IMR-90 (cell line): ENCODE measurements around the gene NDEL1. TPM values are rescaled to one million over a fixed set of nuclear protein-coding genes. Genes with fewer than 3 reads are reported as not detected.

Source experiments
- ATAC-seq: fragments of 200-7000 bp; cut with Tn5 transposase; 2 replicates; pipeline ENCODE4 v1.9.1; 2020; ENCODE audit warnings: low read depth, mild to moderate bottlenecking, moderate library complexity
- BruUV-seq: library from RNA; stranded (reverse); fragments of 400-500 nt; replicated peaks from 2 replicates; lab custom pipeline; 2021; lab: Mats Ljungman, UMichigan
- CTCF ChIA-PET: fragments of 300-600 bp; formaldehyde crosslinking; extraction: SDS; loops from one replicate; lab custom pipeline; 2021; ENCODE audit warnings: antibody characterized with exemption; lab: Yijun Ruan, JAX
- POLR2A ChIA-PET: fragments of 300-600 bp; sonication (Branson Sonifier 250); formaldehyde crosslinking; loops from one replicate; lab custom pipeline; 2022; ENCODE audit warnings: antibody characterized with exemption; ENCODE audit not compliant: unreplicated experiment; lab: Charles Lee
- DNase-seq: peaks from one replicate; pipeline ENCODE4 v3.0.0; 2013
- H2AFZ ChIP-seq: replicated peaks from 2 replicates; pipeline ENCODE3; 2013; ENCODE audit warnings: low read length, mild to moderate bottlenecking; ENCODE audit not compliant: poor library complexity
- H2AK5ac ChIP-seq: 2 replicates; pipeline ENCODE4 v1.6.1; 2013; ENCODE audit warnings: low read depth, low read length, inconsistent platforms
- H2AK9ac ChIP-seq: replicated peaks from 2 replicates; pipeline ENCODE3; 2013; ENCODE audit warnings: mild to moderate bottlenecking, low read depth, low read length, moderate library complexity; ENCODE audit not compliant: poor library complexity
- H2BK120ac ChIP-seq: 2 replicates; pipeline ENCODE4 v1.6.1; 2013; ENCODE audit warnings: low read depth, low read length, inconsistent platforms
- H2BK15ac ChIP-seq: 3 replicates; pipeline ENCODE4 v1.6.1; 2013; ENCODE audit warnings: low read depth, low read length, inconsistent platforms
- H2BK20ac ChIP-seq: 2 replicates; pipeline ENCODE4 v1.6.1; 2013; ENCODE audit warnings: low read depth, mild to moderate bottlenecking, inconsistent platforms, low read length, moderate library complexity
- H2BK5ac ChIP-seq: 2 replicates; pipeline ENCODE4 v1.6.1; 2013; ENCODE audit warnings: mild to moderate bottlenecking, low read depth, low read length, inconsistent platforms; ENCODE audit not compliant: poor library complexity, severe bottlenecking
- H3K14ac ChIP-seq: replicated peaks from 2 replicates; pipeline ENCODE4 v1.6.1; 2013; ENCODE audit warnings: low read depth, low read length, inconsistent platforms
- H3K18ac ChIP-seq: 2 replicates; pipeline ENCODE4 v1.6.1; 2013; ENCODE audit warnings: low read depth, low read length, control low read depth
- H3K23ac ChIP-seq: 2 replicates; pipeline ENCODE4 v1.6.1; 2013; ENCODE audit warnings: low read depth, low read length, inconsistent platforms
- H3K27ac ChIP-seq: 2 replicates; pipeline ENCODE4 v1.5.1; 2013; ENCODE audit warnings: mild to moderate bottlenecking, control low read depth, low read length; ENCODE audit not compliant: insufficient read depth
- H3K27me3 ChIP-seq: 2 replicates; pipeline ENCODE4 v1.6.1; 2013; ENCODE audit warnings: low read length; ENCODE audit not compliant: control insufficient read depth, insufficient read depth
- H3K36me3 ChIP-seq: 2 replicates; pipeline ENCODE4 v1.6.1; 2013; ENCODE audit warnings: low read length, mixed read lengths; ENCODE audit not compliant: control insufficient read depth, insufficient read depth
- H3K4ac ChIP-seq: 2 replicates; pipeline ENCODE4 v1.6.1; 2013; ENCODE audit warnings: low read depth, low read length, inconsistent platforms
- H3K4me1 ChIP-seq: 2 replicates; pipeline ENCODE4 v1.6.1; 2013; ENCODE audit warnings: low read length, mixed read lengths; ENCODE audit not compliant: control insufficient read depth, insufficient read depth
- H3K4me2 ChIP-seq: 2 replicates; pipeline ENCODE4 v1.6.1; 2013; ENCODE audit warnings: low read depth, mild to moderate bottlenecking, control low read depth, low read length, moderate library complexity
- H3K4me3 ChIP-seq: 2 replicates; pipeline ENCODE4 v1.5.1; 2013; ENCODE audit warnings: low read depth, mild to moderate bottlenecking, control low read depth, low read length, moderate library complexity; ENCODE audit not compliant: insufficient read depth
- H3K56ac ChIP-seq: 2 replicates; pipeline ENCODE4 v1.6.1; 2013; ENCODE audit warnings: low read length, inconsistent platforms; ENCODE audit not compliant: insufficient read depth; ENCODE audit errors: extremely low read depth
- H3K79me1 ChIP-seq, 2 experiments: 2 replicates each; pipeline ENCODE4 v1.6.1; 2013; ENCODE audit warnings: low read length in 2 of 2, inconsistent platforms in 1 of 2, low read depth in 1 of 2
- H3K9ac ChIP-seq: 2 replicates; pipeline ENCODE4 v1.6.1; 2013; ENCODE audit warnings: low read depth, low read length, control low read depth
- H3K9me1 ChIP-seq: 2 replicates; pipeline ENCODE4 v1.6.1; 2013; ENCODE audit warnings: low read length, inconsistent platforms; ENCODE audit not compliant: insufficient read depth
- H3K9me3 ChIP-seq: 2 replicates; pipeline ENCODE4 v1.6.1; 2013; ENCODE audit warnings: low read length; ENCODE audit not compliant: control insufficient read depth, insufficient read depth
- H4K20me1 ChIP-seq: 2 replicates; pipeline ENCODE4 v1.6.1; 2013; ENCODE audit warnings: low read length, inconsistent platforms; ENCODE audit not compliant: insufficient read depth
- H4K5ac ChIP-seq: 2 replicates; pipeline ENCODE4 v1.6.1; 2013; ENCODE audit warnings: mild to moderate bottlenecking, low read depth, low read length, control low read depth
- H4K8ac ChIP-seq, 2 experiments: 2 replicates each; pipeline ENCODE4 v1.6.1; 2013; ENCODE audit warnings: low read depth in 2 of 2, low read length in 2 of 2, control low read depth in 1 of 2, inconsistent platforms in 1 of 2
- H4K91ac ChIP-seq: 2 replicates; pipeline ENCODE4 v1.6.1; 2013; ENCODE audit warnings: low read depth, low read length, inconsistent platforms; ENCODE audit not compliant: insufficient read depth
- BHLHE40 ChIP-seq: fragments of 150-350 bp; IDR thresholded peaks from 2 replicates; pipeline ENCODE4 v1.6.1; 2016; ENCODE audit warnings: mild to moderate bottlenecking, low read depth, low read length
- CEBPB ChIP-seq: IDR thresholded peaks from 2 replicates; pipeline ENCODE4 v1.6.1; 2012; ENCODE audit warnings: low read depth, low read length, improper control_type of control experiment
- CHD1 ChIP-seq: IDR thresholded peaks from 2 replicates; pipeline ENCODE4 v1.6.1; 2012; ENCODE audit warnings: low read depth, low read length, improper control_type of control experiment
- CTCF ChIP-seq: conservative IDR thresholded peaks from 2 replicates; pipeline ENCODE4 v1.5.1; 2012; ENCODE audit warnings: mild to moderate bottlenecking, low read depth, low read length, improper control_type of control experiment
- ELK1 ChIP-seq: fragments of 150-350 bp; IDR thresholded peaks from 2 replicates; pipeline ENCODE4 v1.6.1; 2016; ENCODE audit warnings: low read depth, mild to moderate bottlenecking, low read length, moderate library complexity, borderline replicate concordance
- FOS ChIP-seq: fragments of 150-350 bp; IDR thresholded peaks from 2 replicates; pipeline ENCODE4 v1.6.1; 2016; ENCODE audit warnings: low read depth, low read length
- MAZ ChIP-seq: IDR thresholded peaks from 2 replicates; pipeline ENCODE4 v1.6.1; 2012; ENCODE audit warnings: low read depth, mild to moderate bottlenecking, low read length, improper control_type of control experiment, moderate library complexity, borderline replicate concordance
- NFE2L2 ChIP-seq: fragments of 150-350 bp; IDR thresholded peaks from 2 replicates; pipeline ENCODE4 v1.6.1; 2016; ENCODE audit warnings: low read depth, mild to moderate bottlenecking, low read length
- POLR2A ChIP-seq: IDR thresholded peaks from 2 replicates; pipeline ENCODE4 v1.6.1; 2012; ENCODE audit warnings: mild to moderate bottlenecking, low read depth, low read length
- RAD21 ChIP-seq: IDR thresholded peaks from 2 replicates; pipeline ENCODE4 v1.6.1; 2012; ENCODE audit warnings: low read length, improper control_type of control experiment
- RCOR1 ChIP-seq: IDR thresholded peaks from 2 replicates; pipeline ENCODE4 v1.6.1; 2012; ENCODE audit warnings: mild to moderate bottlenecking, low read length, improper control_type of control experiment; ENCODE audit not compliant: insufficient replicate concordance
- RFX5 ChIP-seq: IDR thresholded peaks from 2 replicates; pipeline ENCODE4 v1.8.0; 2012; ENCODE audit warnings: low read depth, mild to moderate bottlenecking, low read length, moderate library complexity
- SMC3 ChIP-seq: fragments of 150-350 bp; IDR thresholded peaks from 2 replicates; pipeline ENCODE4 v1.6.1; 2016; ENCODE audit warnings: low read depth, mild to moderate bottlenecking, antibody characterized with exemption, low read length, moderate library complexity
- WGBS, 2 experiments: methylation state at CpG; one replicate each; pipeline versions ENCODE4 v1.1.5 to v1.1.7; 2013; ENCODE audit warnings: missing lambda C conversion rate in 2 of 2; ENCODE audit not compliant: insufficient read length in 1 of 2; ENCODE audit errors: extremely low coverage in 2 of 2; 5-methylcytosine and 5-hydroxymethylcytosine counted together
- dilution Hi-C: fragments of 300-500 bp; cut with HindIII; formaldehyde crosslinking; loops from one replicate; pipeline ENCODE4 v1.14.3; 2018; ENCODE audit warnings: low sequenced_read_pairs; ENCODE audit not compliant: unreplicated experiment
- in situ Hi-C: fragments of 300-500 bp; cut with MboI; formaldehyde crosslinking; loops from 3 replicates; pipeline ENCODE4 v1.14.3; 2019; ENCODE audit warnings: low sequenced_read_pairs, inconsistent platforms, mixed read lengths
- intact Hi-C: fragments of 100-400 bp; cut with micrococcal nuclease; formaldehyde crosslinking; loops from 2 replicates; pipeline ENCODE4 v1.10.0; 2022
- polyA plus RNA-seq, 3 experiments: library from polyadenylated mRNA; depleted of rRNA; stranded (reverse); fragments of >200 nt; gene quantifications; 2 replicates each; pipeline ENCODE4 v1.2.3, GENCODE V29; 2012; ENCODE audit warnings: low replicate concordance in 1 of 3
- total RNA-seq: library from RNA; depleted of rRNA; stranded (reverse); fragments of >200 nt; gene quantifications from 2 replicates; pipeline ENCODE4 v1.2.3, GENCODE V29; 2012

NDEL1 gene
- total and polyA plus RNA-seq, 2 of the 4 experiments (the other 2 are of a cell fraction), result 28.9 to 95.6 TPM

GRCh38 chr17:8392274-8392673, 43.4 kb upstream of the NDEL1 start:
- 44% methylated on average over 4 of the region's 18 CpGs; no CpG with 5 or more reads in 1 of the 2 experiments for WGBS, 2 experiments
- H3K23ac ChIP-seq, result no peak overlapping the region
- H3K27me3 ChIP-seq, result peaks cover 15% of the 10 kb centered on the region
- ATAC-seq (no peak), DNase-seq (no peak)
- H2AFZ ChIP-seq, result no peak overlapping the region
- in situ Hi-C loops (no loop called here), intact Hi-C loops (no loop called here), dilution Hi-C loops (no loop called here)
- H4K91ac ChIP-seq, result no peak overlapping the region
- H2BK15ac ChIP-seq, result 0 out of 3 replicates have a peak overlapping the region, but pooled peaks have one; percentile 3
- no peak overlapping the region for H4K5ac ChIP-seq
- no peak overlapping the region for H2BK5ac ChIP-seq
- H3K4me2 ChIP-seq, result no peak overlapping the region
- H2BK120ac ChIP-seq, result no peak overlapping the region
- H3K9me1 ChIP-seq, result no peaks in the 10 kb centered on the region
- no peak overlapping the region for H3K4ac ChIP-seq
- H2AK9ac ChIP-seq, result no peak overlapping the region
- no peak overlapping the region for H3K4me3 ChIP-seq
- H3K9me3 ChIP-seq, result no peaks in the 10 kb centered on the region
- POLR2A ChIA-PET, result interaction anchor here (0.6 kb wide), 1 partner anchor 43 kb away, joined by 6 read pairs; the partner anchor contains the start of gene NDEL1
- no peak overlapping the region for H2BK20ac ChIP-seq
- no peak overlapping the region for H3K56ac ChIP-seq
- no peak overlapping the region for H3K14ac ChIP-seq
- peaks cover 4% of the 10 kb centered on the region; the same call in 1 of the 2 replicates for H3K4me1 ChIP-seq
- H3K9ac ChIP-seq, result no peak overlapping the region
- no peaks in the 10 kb centered on the region for H3K36me3 ChIP-seq
- TF ChIP-seq CTCF (no peak), CHD1 (no peak), RAD21 (no peak), ELK1 (no peak), FOS (no peak), NFE2L2 (no peak), RCOR1 (no peak), POLR2A (no peak), SMC3 (no peak), BHLHE40 (no peak), RFX5 (no peak), MAZ (no peak), CEBPB (no peak)
- BruUV-seq, result no TSS peak
- CTCF ChIA-PET, result no interaction called here
- H3K18ac ChIP-seq, result no peak overlapping the region
- H4K20me1 ChIP-seq, result no peaks in the 10 kb centered on the region
- H3K79me1 ChIP-seq, result peaks cover 0 to 4% of the 10 kb centered on the region in 2 experiments; a peak in 1 of 4 replicates
- H4K8ac ChIP-seq, result no peak overlapping the region
- H2AK5ac ChIP-seq, result no peak overlapping the region
- H3K27ac ChIP-seq, result no peak overlapping the region
